HG03354 (cell line): ENCODE measurements around the gene SULT2B1.
A peak's percentile ranks its signal among the peaks of the same experiment; 100 is the strongest.
"Not testable (repeated sequence)": the region's sequence is repeated elsewhere in the genome, so short reads cannot be mapped to it uniquely, and the experiment has no call there.

Experiments
- ATAC-seq: cut with Tn5 transposase; IDR thresholded peaks from one replicate; pipeline ENCODE4 v1.9.1; 2021; ENCODE audit warnings: mild to moderate bottlenecking; ENCODE audit not compliant: unreplicated experiment, poor library complexity, severe bottlenecking

The SULT2B1 gene

GRCh38 chr19:48629599-48630295 is 77.8 kb downstream of the SULT2B1 start:
- ATAC-seq = no peak

- ATAC-seq = no peak
Measured at GRCh38 chr19:48630296-48631063, 78.5 kb downstream of the SULT2B1 start.

GRCh38 chr19:48631225-48631624 is 79.3 kb downstream of the SULT2B1 start:
- ATAC-seq = no peak

- ATAC-seq = not testable (repeated sequence)
Measured at GRCh38 chr19:48632286-48632685, 80.3 kb downstream of the SULT2B1 start.

- ATAC-seq = no peak
Measured at GRCh38 chr19:48632692-48633147, 80.7 kb downstream of the SULT2B1 start.

GRCh38 chr19:48633148-48634035 is 81.4 kb downstream of the SULT2B1 start:
- no peak for ATAC-seq

- no peak for ATAC-seq
Measured at GRCh38 chr19:48634036-48634342, 82.0 kb downstream of the SULT2B1 start.

GRCh38 chr19:48634424-48635262 is 82.7 kb downstream of the SULT2B1 start:
- ATAC-seq = peak; percentile 30

- ATAC-seq = no peak
Measured at GRCh38 chr19:48635263-48635965, 83.4 kb downstream of the SULT2B1 start.

- ATAC-seq = no peak
Measured at GRCh38 chr19:48635966-48636858, 84.2 kb downstream of the SULT2B1 start.

GRCh38 chr19:48636859-48637448 is 85.0 kb downstream of the SULT2B1 start, which contains the start of gene DBP:
Gene DBP, minus strand, starts transcription at chr19:48637379. Its CDS starts 385 bp downstream, at chr19:48636994.
- no peak for ATAC-seq

GRCh38 chr19:48637449-48637947 is 85.5 kb downstream of the SULT2B1 start:
- peak; percentile 72 for ATAC-seq

- peak; percentile 21 for ATAC-seq
Measured at GRCh38 chr19:48637948-48638830, 86.2 kb downstream of the SULT2B1 start.

GRCh38 chr19:48638831-48639381 is 86.9 kb downstream of the SULT2B1 start:
- no peak for ATAC-seq

GRCh38 chr19:48639483-48640375 is 87.8 kb downstream of the SULT2B1 start:
- ATAC-seq = no peak
